NB4 (cell line): ENCODE measurements around the gene ARHGEF16.

ENCODE experiments used
- MYC ChIP-seq: IDR thresholded peaks from 2 replicates; pipeline ENCODE4 v1.6.1; 2011; ENCODE audit warnings: low read depth, low read length
- TF ChIP-seq, protein P1 (sequence below): IDR thresholded peaks from one replicate; pipeline ENCODE4 v1.5.1; 2012; ENCODE audit warnings: low read depth, low read length

- TF ChIP-seq, protein P1, sequence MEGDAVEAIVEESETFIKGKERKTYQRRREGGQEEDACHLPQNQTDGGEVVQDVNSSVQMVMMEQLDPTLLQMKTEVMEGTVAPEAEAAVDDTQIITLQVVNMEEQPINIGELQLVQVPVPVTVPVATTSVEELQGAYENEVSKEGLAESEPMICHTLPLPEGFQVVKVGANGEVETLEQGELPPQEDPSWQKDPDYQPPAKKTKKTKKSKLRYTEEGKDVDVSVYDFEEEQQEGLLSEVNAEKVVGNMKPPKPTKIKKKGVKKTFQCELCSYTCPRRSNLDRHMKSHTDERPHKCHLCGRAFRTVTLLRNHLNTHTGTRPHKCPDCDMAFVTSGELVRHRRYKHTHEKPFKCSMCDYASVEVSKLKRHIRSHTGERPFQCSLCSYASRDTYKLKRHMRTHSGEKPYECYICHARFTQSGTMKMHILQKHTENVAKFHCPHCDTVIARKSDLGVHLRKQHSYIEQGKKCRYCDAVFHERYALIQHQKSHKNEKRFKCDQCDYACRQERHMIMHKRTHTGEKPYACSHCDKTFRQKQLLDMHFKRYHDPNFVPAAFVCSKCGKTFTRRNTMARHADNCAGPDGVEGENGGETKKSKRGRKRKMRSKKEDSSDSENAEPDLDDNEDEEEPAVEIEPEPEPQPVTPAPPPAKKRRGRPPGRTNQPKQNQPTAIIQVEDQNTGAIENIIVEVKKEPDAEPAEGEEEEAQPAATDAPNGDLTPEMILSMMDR, result no peak
- TF ChIP-seq MYC, result no peak
Measured at GRCh38 chr1:3456449-3456963, 2.0 kb downstream of the ARHGEF16 start.
